Measurements from ENCODE around the gene CYP2E1. TPM values are rescaled to one million over a fixed set of nuclear protein-coding genes. Genes with fewer than 3 reads are reported as not detected.

CYP2E1 gene
- total and polyA plus RNA-seq, 2 of the 13 experiments (the other 11 are each of a cell fraction or from before 2014, with no cell fraction given) = 0.27 to 0.63 TPM

DNA sequence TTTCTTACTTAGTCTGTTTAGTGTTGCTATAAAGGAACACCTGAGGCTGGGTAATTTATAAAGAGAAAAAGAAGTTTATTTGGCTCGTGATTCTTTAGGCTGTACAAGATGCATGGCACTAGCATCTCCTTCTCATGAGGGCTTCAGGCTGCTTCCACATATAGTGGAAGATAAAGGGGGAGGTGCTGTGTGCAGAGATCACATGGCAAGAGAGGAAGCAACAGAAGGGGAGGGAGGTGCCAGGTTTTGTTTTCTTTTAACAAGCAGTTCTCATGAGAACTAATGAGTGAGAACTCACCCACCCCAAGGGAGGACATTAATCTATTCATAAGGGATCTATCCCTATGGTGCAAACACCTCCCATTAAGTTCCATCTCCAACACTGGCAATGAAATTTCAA, 17.3 kb downstream of the CYP2E1 start (continued):
- TF ChIP-seq IRF9 (CRISPR knock-in tag; IDR thresholded peaks at IDR 0.05; ENCODE audit: borderline replicate concordance) = no peak
- no peak for TF ChIP-seq ARID2 (CRISPR knock-in tag; IDR thresholded peaks at IDR 0.05; ENCODE audit: borderline replicate concordance)

- CTCF ChIA-PET (ENCODE audit: low intra/inter-chr PET ratio, low total read pairs) = no interaction called here
- H3K79me2 ChIP-seq (ENCODE audit: insufficient read depth, low read length) = no peaks in the 10 kb centered on the region
- ATAC-seq = no peak
- TF ChIP-seq MAF1 (CRISPR knock-in tag; IDR thresholded peaks at IDR 0.05; ENCODE audit: borderline replicate concordance) = no peak
- H3K4me2 ChIP-seq (ENCODE audit: low read depth, low read length) = no peak overlapping the region
- no peaks in the 10 kb centered on the region for H4K20me1 ChIP-seq (ENCODE audit: insufficient read depth, low read length)
- in situ Hi-C loops (cut with HindIII; ENCODE audit: extremely low pct_ligation_motif_present, low pct_unique_long_range_greater_than_20kb) (no loop called here), intact Hi-C loops (cut with micrococcal nuclease; ENCODE audit: unreplicated experiment) (no loop called here)
- no peak for FAIRE-seq
- no peaks in the 10 kb centered on the region for H3K36me3 ChIP-seq (replicated peaks in 1 of 2; ENCODE audit: control insufficient read depth in 1 of 2, insufficient read depth in 2 of 2, low read length in 2 of 2)
- H2AFZ ChIP-seq (ENCODE audit: low read length) = no peak overlapping the region
- H3K9me3 ChIP-seq (ENCODE audit: low read length) = no peaks in the 10 kb centered on the region
- no peak overlapping the region for H3K9ac ChIP-seq (ENCODE audit: insufficient read depth, low read depth, low read length)
- peaks cover 0 to 34% of the 10 kb centered on the region in 2 experiments for H3K27me3 ChIP-seq (ENCODE audit: control insufficient read depth in 1 of 2, insufficient read depth in 2 of 2, low read length in 2 of 2)
- H3K4me3 ChIP-seq (replicated peaks in 1 of 3; ENCODE audit: insufficient read depth in 1 of 3, low read depth in 2 of 3, low read length in 3 of 3) = no peak overlapping the region
- DNase-seq (ENCODE audit: low spot score) = no peak
- no peak overlapping the region for H3K27ac ChIP-seq (ENCODE audit: extremely low read length, insufficient read depth, low read length)
- BruUV-seq (replicated peaks) = no TSS peak
- no peaks in the 10 kb centered on the region for H3K4me1 ChIP-seq (ENCODE audit: insufficient read depth, low read length)
- POLR2A ChIA-PET = no interaction called here
- 0% methylated on average over 3 of the region's 4 CpGs for WGBS (ENCODE audit: low lambda C conversion rate)
Measured at GRCh38 chr10:133554600-133554999, 27.4 kb downstream of the CYP2E1 start.

- H4K20me1 ChIP-seq (ENCODE audit: insufficient read depth, low read length) = no peaks in the 10 kb centered on the region
- H3K4me2 ChIP-seq (ENCODE audit: low read depth, low read length) = no peak overlapping the region
- H3K4me1 ChIP-seq (ENCODE audit: insufficient read depth, low read length) = no peaks in the 10 kb centered on the region
- H3K27ac ChIP-seq (ENCODE audit: extremely low read length, insufficient read depth, low read length) = no peak overlapping the region
- H3K4me3 ChIP-seq (replicated peaks in 1 of 3; ENCODE audit: insufficient read depth in 1 of 3, low read depth in 2 of 3, low read length in 3 of 3) = no peak overlapping the region
- FAIRE-seq (no peak), DNase-seq (ENCODE audit: low spot score) (no peak), ATAC-seq (no peak)
- H2AFZ ChIP-seq (ENCODE audit: low read length) = no peak overlapping the region
- H3K36me3 ChIP-seq (replicated peaks in 1 of 2; ENCODE audit: control insufficient read depth in 1 of 2, insufficient read depth in 2 of 2, low read length in 2 of 2) = no peaks in the 10 kb centered on the region
- intact Hi-C loops (cut with micrococcal nuclease; ENCODE audit: unreplicated experiment) (no loop called here), in situ Hi-C loops (cut with HindIII; ENCODE audit: extremely low pct_ligation_motif_present, low pct_unique_long_range_greater_than_20kb) (no loop called here)
- POLR2A ChIA-PET = interaction anchor here (0.5 kb wide), 1 partner anchor 198 kb away, joined by 3 read pairs; the partner anchor contains the start of gene FUOM
- H3K9ac ChIP-seq (ENCODE audit: insufficient read depth, low read depth, low read length) = no peak overlapping the region
- peaks cover 0 to 37% of the 10 kb centered on the region in 2 experiments for H3K27me3 ChIP-seq (ENCODE audit: control insufficient read depth in 1 of 2, insufficient read depth in 2 of 2, low read length in 2 of 2)
- no TSS peak for BruUV-seq (replicated peaks)
- no peaks in the 10 kb centered on the region for H3K79me2 ChIP-seq (ENCODE audit: insufficient read depth, low read length)
- no peaks in the 10 kb centered on the region for H3K9me3 ChIP-seq (ENCODE audit: low read length)
- CTCF ChIA-PET (ENCODE audit: low intra/inter-chr PET ratio, low total read pairs) = no interaction called here
- WGBS (ENCODE audit: low lambda C conversion rate) = 18% methylated on average over 6 of the region's 8 CpGs
- TF ChIP-seq ZNF230 (CRISPR knock-in tag; IDR thresholded peaks at IDR 0.05) = no peak
- TF ChIP-seq ZNF607 (CRISPR knock-in tag; IDR thresholded peaks at IDR 0.05; ENCODE audit: borderline replicate concordance) = no peak
- no peak for TF ChIP-seq MTF1 (CRISPR knock-in tag; IDR thresholded peaks at IDR 0.05)
- TF ChIP-seq ZNF180 (CRISPR knock-in tag; IDR thresholded peaks at IDR 0.05; ENCODE audit: borderline replicate concordance, low read depth) = no peak
- no peak for TF ChIP-seq ZFP1 (CRISPR knock-in tag; IDR thresholded peaks at IDR 0.05)
- TF ChIP-seq FOXA1 (IDR thresholded peaks at IDR 0.05) = no peak
- TF ChIP-seq FOXA1 (CRISPR knock-in tag; IDR thresholded peaks at IDR 0.05) = no peak
- TF ChIP-seq FOXP1 (IDR thresholded peaks at IDR 0.05) = no peak
- no peak for TF ChIP-seq FOXP1 (CRISPR knock-in tag; IDR thresholded peaks at IDR 0.05)
- TF ChIP-seq, protein P1, sequence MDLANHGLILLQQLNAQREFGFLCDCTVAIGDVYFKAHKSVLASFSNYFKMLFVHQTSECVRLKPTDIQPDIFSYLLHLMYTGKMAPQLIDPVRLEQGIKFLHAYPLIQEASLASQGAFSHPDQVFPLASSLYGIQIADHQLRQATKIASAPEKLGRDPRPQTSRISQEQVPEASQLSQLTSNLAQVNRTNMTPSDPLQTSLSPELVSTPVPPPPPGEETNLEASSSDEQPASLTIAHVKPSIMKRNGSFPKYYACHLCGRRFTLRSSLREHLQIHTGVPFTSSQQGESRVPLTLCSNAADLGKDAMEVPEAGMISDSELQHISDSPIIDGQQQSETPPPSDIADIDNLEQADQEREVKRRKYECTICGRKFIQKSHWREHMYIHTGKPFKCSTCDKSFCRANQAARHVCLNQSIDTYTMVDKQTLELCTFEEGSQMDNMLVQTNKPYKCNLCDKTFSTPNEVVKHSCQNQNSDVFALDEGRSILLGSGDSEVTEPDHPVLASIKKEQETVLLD (CRISPR knock-in tag; IDR thresholded peaks at IDR 0.05; ENCODE audit: low read depth) = no peak
- TF ChIP-seq CENPX (CRISPR knock-in tag; IDR thresholded peaks at IDR 0.05) = no peak
- TF ChIP-seq FOXK2 (IDR thresholded peaks at IDR 0.05) = no peak
- TF ChIP-seq ELF3 (CRISPR knock-in tag; IDR thresholded peaks at IDR 0.05) = no peak
- no peak for TF ChIP-seq ZNF557 (CRISPR knock-in tag; IDR thresholded peaks at IDR 0.05)
Measured at GRCh38 chr10:133555521-133555920, 28.4 kb downstream of the CYP2E1 start.
